Muscle layer of colon (tissue), 2 donors: ENCODE data around the gene UBE2QL1.

Experiments
- H3K27ac ChIP-seq: one replicate; pipeline ENCODE4 v1.7.0; 2013; ENCODE audit warnings: low read depth, mild to moderate bottlenecking, low read length, moderate library complexity
- H3K27me3 ChIP-seq, 2 donors: one replicate each; pipeline ENCODE4 v1.7.0; 2013; ENCODE audit warnings: low read length in 2 of 2, mild to moderate bottlenecking in 2 of 2; ENCODE audit not compliant: insufficient read depth in 2 of 2, control insufficient read depth in 1 of 2
- H3K36me3 ChIP-seq: one replicate; pipeline ENCODE4 v1.7.0; 2013; ENCODE audit warnings: mild to moderate bottlenecking, low read length; ENCODE audit not compliant: insufficient read depth
- H3K4me1 ChIP-seq: one replicate; pipeline ENCODE4 v1.7.0; 2013; ENCODE audit warnings: mild to moderate bottlenecking, low read length; ENCODE audit not compliant: insufficient read depth
- H3K4me3 ChIP-seq, 2 donors: one replicate each; pipeline ENCODE4 v1.7.0; 2013; ENCODE audit warnings: low read length in 2 of 2, low read depth in 1 of 2, mild to moderate bottlenecking in 1 of 2, moderate library complexity in 1 of 2
- H3K9ac ChIP-seq: one replicate; pipeline ENCODE4 v1.7.0; 2013; ENCODE audit warnings: low read length
- H3K9me3 ChIP-seq: one replicate; pipeline ENCODE4 v1.7.0; 2013; ENCODE audit warnings: mild to moderate bottlenecking, low read length
- donor health status: abdominal sarcoma.
- donor health status: Adenocarcinoma of cecum.

The UBE2QL1 gene

GRCh38 chr5:6484446-6484845 lies 35.8 kb downstream of the UBE2QL1 start:
- H3K4me3 ChIP-seq, result no peak overlapping the region
- H3K27ac ChIP-seq, result no peak overlapping the region
- H3K27me3 ChIP-seq, result no peaks in the 10 kb centered on the region
- H3K4me1 ChIP-seq, result no peaks in the 10 kb centered on the region
- H3K36me3 ChIP-seq, result no peaks in the 10 kb centered on the region
- H3K9ac ChIP-seq, result no peak overlapping the region
- H3K9me3 ChIP-seq, result no peaks in the 10 kb centered on the region

- no peak overlapping the region for H3K9ac ChIP-seq
- no peak overlapping the region for H3K27ac ChIP-seq
- no peaks in the 10 kb centered on the region for H3K36me3 ChIP-seq
- no peaks in the 10 kb centered on the region for H3K27me3 ChIP-seq
- H3K4me1 ChIP-seq, result no peaks in the 10 kb centered on the region
- no peak overlapping the region for H3K4me3 ChIP-seq
- no peaks in the 10 kb centered on the region for H3K9me3 ChIP-seq
These were observed 36.2 kb downstream of the UBE2QL1 start for GRCh38 chr5:6484899-6485298.

- Histone ChIP-seq H3K9me3 (no peaks in the 10 kb centered on the region), H3K27ac (no peak overlapping the region), H3K4me1 (no peaks in the 10 kb centered on the region), H3K27me3 (no peaks in the 10 kb centered on the region), H3K9ac (no peak overlapping the region), H3K4me3 (no peak overlapping the region), H3K36me3 (no peaks in the 10 kb centered on the region)
These were observed 36.8 kb downstream of the UBE2QL1 start for GRCh38 chr5:6485441-6485840.

GRCh38 chr5:6486074-6486473 lies 37.4 kb downstream of the UBE2QL1 start:
- Histone ChIP-seq H3K36me3 (no peaks in the 10 kb centered on the region), H3K9ac (no peak overlapping the region), H3K4me1 (no peaks in the 10 kb centered on the region), H3K27ac (no peak overlapping the region), H3K4me3 (no peak overlapping the region), H3K27me3 (no peaks in the 10 kb centered on the region), H3K9me3 (no peaks in the 10 kb centered on the region)

- H3K27me3 ChIP-seq, result no peaks in the 10 kb centered on the region
These were observed 38.4 kb downstream of the UBE2QL1 start for GRCh38 chr5:6487081-6487480.

GRCh38 chr5:6488021-6488420 lies 39.4 kb downstream of the UBE2QL1 start:
- Histone ChIP-seq H3K4me3 (no peak overlapping the region), H3K36me3 (peaks cover 3% of the 10 kb centered on the region), H3K4me1 (no peaks in the 10 kb centered on the region), H3K9ac (no peak overlapping the region), H3K27ac (no peak overlapping the region), H3K9me3 (no peaks in the 10 kb centered on the region), H3K27me3 (no peaks in the 10 kb centered on the region)

More at GRCh38 chr5:6487081-6487480, 38.4 kb downstream of the UBE2QL1 start:
- no peaks in the 10 kb centered on the region for H3K4me1 ChIP-seq
- H3K9me3 ChIP-seq, result no peaks in the 10 kb centered on the region
- no peak overlapping the region for H3K27ac ChIP-seq
- no peaks in the 10 kb centered on the region for H3K36me3 ChIP-seq
- no peak overlapping the region for H3K4me3 ChIP-seq
- H3K9ac ChIP-seq, result no peak overlapping the region

- H3K9me3 ChIP-seq, result no peaks in the 10 kb centered on the region
- H3K9ac ChIP-seq, result no peak overlapping the region
- H3K4me1 ChIP-seq, result no peaks in the 10 kb centered on the region
- H3K4me3 ChIP-seq, result no peak overlapping the region
- H3K36me3 ChIP-seq, result peaks cover 6% of the 10 kb centered on the region
- no peak overlapping the region for H3K27ac ChIP-seq
- no peaks in the 10 kb centered on the region for H3K27me3 ChIP-seq
These were observed 41.1 kb downstream of the UBE2QL1 start for GRCh38 chr5:6489643-6490185.

- Histone ChIP-seq H3K27ac (no peak overlapping the region), H3K4me1 (no peaks in the 10 kb centered on the region), H3K9me3 (no peaks in the 10 kb centered on the region), H3K36me3 (peaks cover 6% of the 10 kb centered on the region), H3K4me3 (no peak overlapping the region), H3K9ac (no peak overlapping the region), H3K27me3 (no peaks in the 10 kb centered on the region)
These were observed 41.6 kb downstream of the UBE2QL1 start for GRCh38 chr5:6490246-6490645.

GRCh38 chr5:6490693-6491092 lies 42.0 kb downstream of the UBE2QL1 start:
- Histone ChIP-seq H3K27me3 (no peaks in the 10 kb centered on the region), H3K9me3 (no peaks in the 10 kb centered on the region), H3K36me3 (peaks cover 6% of the 10 kb centered on the region), H3K27ac (no peak overlapping the region), H3K9ac (no peak overlapping the region), H3K4me3 (no peak overlapping the region), H3K4me1 (no peaks in the 10 kb centered on the region)

- Histone ChIP-seq H3K27me3 (no peaks in the 10 kb centered on the region), H3K4me1 (no peaks in the 10 kb centered on the region), H3K4me3 (no peak overlapping the region), H3K9ac (no peak overlapping the region), H3K27ac (no peak overlapping the region), H3K9me3 (no peaks in the 10 kb centered on the region), H3K36me3 (peaks cover 6% of the 10 kb centered on the region)
These were observed 42.7 kb downstream of the UBE2QL1 start for GRCh38 chr5:6491196-6491918.

GRCh38 chr5:6491919-6492290 lies 43.2 kb downstream of the UBE2QL1 start:
- Histone ChIP-seq H3K4me1 (no peaks in the 10 kb centered on the region), H3K4me3 (no peak overlapping the region), H3K27ac (no peak overlapping the region), H3K36me3 (peaks cover 6% of the 10 kb centered on the region), H3K27me3 (no peaks in the 10 kb centered on the region), H3K9ac (no peak overlapping the region), H3K9me3 (no peaks in the 10 kb centered on the region)

GRCh38 chr5:6492934-6493333 lies 44.3 kb downstream of the UBE2QL1 start:
- Histone ChIP-seq H3K27ac (no peak overlapping the region), H3K4me3 (no peak overlapping the region), H3K36me3 (peaks cover 6% of the 10 kb centered on the region), H3K27me3 (no peaks in the 10 kb centered on the region), H3K9me3 (no peaks in the 10 kb centered on the region), H3K4me1 (no peaks in the 10 kb centered on the region), H3K9ac (no peak overlapping the region)
